Stomach (tissue), 9 donors: ENCODE measurements around the gene COL25A1. TPM values are rescaled to one million over a fixed set of nuclear protein-coding genes. Genes with fewer than 3 reads are reported as not detected.

Experiments
- DNase-seq, 2 donors: peaks; one replicate each; pipeline versions ENCODE4 v3.0.0 to v3.0.0-alpha.2; 2013 to 2019
- H3K27ac ChIP-seq, 5 donors: fragments of 200-600 bp in 4 of 5; sonication (generic) in 4 of 5; one replicate each; pipeline ENCODE4 v1.5.1; 2013 to 2019; ENCODE audit warnings: mild to moderate bottlenecking in 1 of 5, moderate library complexity in 1 of 5
- H3K27me3 ChIP-seq, 3 donors: fragments of 200-600 bp; sonication (generic); one replicate each; pipeline ENCODE4 v1.5.1; 2017 to 2019; ENCODE audit warnings: mixed run types in 1 of 3
- H3K36me3 ChIP-seq, 4 donors: fragments of 200-600 bp; sonication (generic); 1 replicate in 3 of 4; 2 replicates in 1 of 4; pipeline ENCODE4 v1.5.1; 2016 to 2019
- H3K4me1 ChIP-seq, 4 donors: fragments of 200-600 bp; sonication (generic); one replicate each; pipeline ENCODE4 v1.5.1; 2016 to 2019
- H3K4me3 ChIP-seq, 4 donors: fragments of 200-600 bp; sonication (generic) in 3 of 4; one replicate each; pipeline ENCODE4 v1.5.1; 2016 to 2019; ENCODE audit warnings: mild to moderate bottlenecking in 1 of 4
- H3K9me3 ChIP-seq, 4 donors: fragments of 200-600 bp; sonication (generic); one replicate each; pipeline ENCODE4 v1.5.1; 2016 to 2019
- CTCF ChIP-seq, 7 experiments: fragments of 450-650 bp in 4 of 7; fragments of 200-600 bp in 3 of 7; sonication (generic) in 3 of 7; IDR thresholded peaks; one replicate each; pipeline ENCODE4 v1.5.1; 2016 to 2019; ENCODE audit warnings: antibody characterized with exemption in 7 of 7, control low read depth in 2 of 7, mild to moderate bottlenecking in 1 of 7
- EP300 ChIP-seq: sonication (generic); formaldehyde crosslinking; IDR thresholded peaks from one replicate; pipeline ENCODE4 v1.6.1; 2017; ENCODE audit warnings: antibody characterized with exemption
- POLR2A ChIP-seq, 4 donors: fragments of 450-650 bp; IDR thresholded peaks; one replicate each; pipeline ENCODE4 v1.6.1; 2016; ENCODE audit warnings: antibody characterized with exemption in 4 of 4, control low read depth in 2 of 4, mild to moderate bottlenecking in 1 of 4, moderate library complexity in 1 of 4
- POLR2AphosphoS5 ChIP-seq, 3 donors: sonication (generic); formaldehyde crosslinking; IDR thresholded peaks; one replicate each; pipeline ENCODE4 v1.6.1; 2016; ENCODE audit warnings: antibody characterized with exemption in 3 of 3
- WGBS, 5 donors: extraction: QIAGEN DNeasy Blood & Tissue Kit in 3 of 5; methylation state at CpG; one replicate each; pipeline versions ENCODE4 v1.1.5 to v1.1.7; 2013 to 2018; 5-methylcytosine and 5-hydroxymethylcytosine counted together
- intact Hi-C: fragments of 100-400 bp; cut with DNase I; formaldehyde crosslinking; loops from one replicate; pipeline ENCODE4 v1.15.1; 2023; ENCODE audit warnings: low total_unique reads
- polyA plus RNA-seq, 3 donors: library from polyadenylated mRNA; stranded (reverse); fragments of 200-250 nt; gene quantifications; one replicate each; pipeline ENCODE4 v1.2.3, GENCODE V29; 2013
- total RNA-seq, 5 donors: library from RNA; depleted of rRNA; stranded (reverse); fragments of >200 nt; gene quantifications; one replicate each; pipeline versions ENCODE4 v1.1.0 to v1.2.3, GENCODE V29; 2014 to 2016
- donor health status: healthy with polysubstance abuse.
- donor health status: Bipolar disorder and iron deficiency.
- donor health status: healthy.

The COL25A1 gene
- total and polyA plus RNA-seq, 8 donors: 0.10 to 4.1 (median 1.5) TPM; not detected in 5

DNA sequence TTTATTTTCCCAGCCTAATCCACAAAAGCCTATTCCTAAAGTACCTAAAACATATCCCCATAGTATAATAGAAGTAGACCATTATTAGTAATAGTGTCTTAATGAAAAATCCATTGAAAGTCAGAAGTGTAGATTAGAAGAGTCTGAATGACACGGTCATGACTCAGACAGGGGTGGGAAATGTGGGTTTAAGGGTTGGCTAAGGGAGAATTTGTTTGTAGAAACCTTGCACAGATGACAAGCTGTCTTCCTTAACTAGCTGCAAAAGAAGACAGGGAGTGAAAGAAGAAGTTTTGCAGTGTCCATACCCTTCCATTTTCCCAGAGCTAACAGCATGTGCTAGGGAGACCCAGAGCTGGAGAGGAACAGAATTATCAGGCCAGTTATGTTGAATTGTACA lies 296.9 kb downstream of the COL25A1 start:
- H3K4me3 ChIP-seq: no peak overlapping the region
- no peaks in the 10 kb centered on the region for H3K27me3 ChIP-seq
- H3K9me3 ChIP-seq: no peaks in the 10 kb centered on the region
- intact Hi-C loops: no loop called here
- H3K27ac ChIP-seq: no peak overlapping the region
- 56 to 81% (median 66%) methylated on average over 1 of the region's 1 CpG for WGBS, 5 donors
- TF ChIP-seq CTCF (IDR thresholded peaks at IDR 0.05) (no peak), POLR2A (IDR thresholded peaks at IDR 0.05) (no peak), POLR2AphosphoS5 (IDR thresholded peaks at IDR 0.05) (no peak), EP300 (no peak)
- H3K36me3 ChIP-seq: no peaks in the 10 kb centered on the region
- no peaks in the 10 kb centered on the region for H3K4me1 ChIP-seq
- no peak for DNase-seq

DNA sequence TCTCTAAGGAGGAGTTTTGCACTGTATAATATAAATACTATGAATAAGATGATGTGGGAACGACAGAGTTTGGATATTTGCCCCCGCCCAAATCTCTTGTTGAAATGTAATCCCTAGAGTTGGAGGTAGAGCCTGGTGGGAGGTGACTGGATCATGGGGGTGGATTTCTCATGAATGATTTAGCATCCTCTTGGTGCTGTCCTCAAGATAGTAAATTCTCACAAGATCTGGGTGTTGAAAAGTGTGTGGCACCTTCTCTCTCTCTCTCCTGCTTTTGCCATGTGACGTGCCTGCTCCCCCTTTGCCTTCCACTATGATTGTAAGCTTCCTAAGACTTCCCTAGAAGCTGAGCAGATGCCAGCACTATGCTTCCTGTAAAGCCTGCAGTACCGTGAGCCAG lies 298.0 kb downstream of the COL25A1 start:
- H3K4me1 ChIP-seq: no peaks in the 10 kb centered on the region
- no peaks in the 10 kb centered on the region for H3K36me3 ChIP-seq
- TF ChIP-seq POLR2A (IDR thresholded peaks at IDR 0.05): no peak
- TF ChIP-seq EP300: no peak
- TF ChIP-seq CTCF (IDR thresholded peaks at IDR 0.05): no peak
- TF ChIP-seq POLR2AphosphoS5 (IDR thresholded peaks at IDR 0.05): no peak
- intact Hi-C loops: no loop called here
- no peaks in the 10 kb centered on the region for H3K9me3 ChIP-seq
- 69 to 81% (median 75%) methylated on average over 4 of the region's 4 CpGs for WGBS, 5 donors
- H3K4me3 ChIP-seq: no peak overlapping the region
- no peak for DNase-seq
- no peak overlapping the region for H3K27ac ChIP-seq
- H3K27me3 ChIP-seq: no peaks in the 10 kb centered on the region

- Histone ChIP-seq H3K27ac (no peak overlapping the region), H3K27me3 (no peaks in the 10 kb centered on the region), H3K36me3 (no peaks in the 10 kb centered on the region), H3K4me1 (no peaks in the 10 kb centered on the region), H3K4me3 (no peak overlapping the region), H3K9me3 (no peaks in the 10 kb centered on the region)
- WGBS, 5 donors: 77 to 88% (median 80%) methylated on average over 2 of the region's 2 CpGs
- no peak for TF ChIP-seq CTCF (IDR thresholded peaks at IDR 0.05)
- no peak for TF ChIP-seq EP300
- TF ChIP-seq POLR2A (IDR thresholded peaks at IDR 0.05): no peak
- no peak for TF ChIP-seq POLR2AphosphoS5 (IDR thresholded peaks at IDR 0.05)
- intact Hi-C loops: no loop called here
- DNase-seq: no peak
These were observed 298.5 kb downstream of the COL25A1 start for GRCh38 chr4:109003964-109004363.

- no peak for DNase-seq
- H3K27me3 ChIP-seq: no peaks in the 10 kb centered on the region
- intact Hi-C loops: no loop called here
- TF ChIP-seq POLR2AphosphoS5 (IDR thresholded peaks at IDR 0.05) (no peak), POLR2A (IDR thresholded peaks at IDR 0.05) (no peak), EP300 (no peak), CTCF (IDR thresholded peaks at IDR 0.05) (no peak)
- no peaks in the 10 kb centered on the region for H3K36me3 ChIP-seq
- H3K4me1 ChIP-seq: no peaks in the 10 kb centered on the region
- H3K9me3 ChIP-seq: no peaks in the 10 kb centered on the region
- WGBS, 5 donors: 81 to 90% (median 88%) methylated on average over 5 of the region's 5 CpGs
- no peak overlapping the region for H3K4me3 ChIP-seq
- H3K27ac ChIP-seq: no peak overlapping the region
These were observed 310.7 kb downstream of the COL25A1 start for GRCh38 chr4:108991551-108992328.
